PC-9 (cell line): Measurements from ENCODE around the gene ADGRB3. TPM values are rescaled to one million over a fixed set of nuclear protein-coding genes. Genes with fewer than 3 reads are reported as not detected.

Source experiments
- BruUV-seq: library from RNA; stranded (reverse); fragments of 400-500 nt; replicated peaks from 2 replicates; lab custom pipeline; 2021; lab: Mats Ljungman, UMichigan
- CTCF ChIA-PET: fragments of 300-600 bp; sonication (Branson Sonifier 250); formaldehyde crosslinking; loops from one replicate; lab custom pipeline; 2022; ENCODE audit warnings: antibody characterized with exemption; lab: Charles Lee
- POLR2A ChIA-PET: fragments of 300-600 bp; sonication (Branson Sonifier 250); formaldehyde crosslinking; loops from one replicate; lab custom pipeline; 2022; ENCODE audit warnings: antibody characterized with exemption; ENCODE audit not compliant: unreplicated experiment; lab: Charles Lee
- DNase-seq, 2 experiments: peaks; one replicate each; pipeline versions ENCODE4 v3.0.0 to v3.0.0-alpha.2; 2015 to 2022; ENCODE audit warnings: mixed read lengths in 1 of 2
- H2AFZ ChIP-seq: fragments of 200-600 bp; sonication (generic); 2 replicates; pipeline ENCODE4 v1.8.1; 2017; ENCODE audit warnings: antibody characterized with exemption
- H3F3A ChIP-seq: fragments of 200-600 bp; sonication (generic); 2 replicates; pipeline ENCODE4 v1.8.1; 2017; ENCODE audit warnings: antibody characterized with exemption, mild to moderate bottlenecking, low read depth; ENCODE audit not compliant: insufficient read depth
- H3K27ac ChIP-seq: fragments of 200-600 bp; sonication (generic); 2 replicates; pipeline ENCODE4 v1.6.1; 2016; ENCODE audit warnings: mixed run types
- H3K27me3 ChIP-seq: fragments of 200-600 bp; sonication (generic); 2 replicates; pipeline ENCODE4 v1.6.1; 2016; ENCODE audit warnings: low read depth, mixed run types; ENCODE audit not compliant: insufficient read depth
- H3K36me3 ChIP-seq: fragments of 200-600 bp; sonication (generic); 2 replicates; pipeline ENCODE4 v1.6.1; 2016; ENCODE audit warnings: low read depth, mixed run types
- H3K4me1 ChIP-seq: fragments of 200-600 bp; sonication (generic); replicated peaks from 2 replicates; pipeline ENCODE4 v1.6.1; 2016; ENCODE audit warnings: mixed run types; ENCODE audit not compliant: insufficient read depth
- H3K4me2 ChIP-seq: fragments of 200-600 bp; sonication (generic); 2 replicates; pipeline ENCODE4 v1.6.1; 2017; ENCODE audit warnings: mixed run types
- H3K4me3 ChIP-seq: fragments of 200-600 bp; sonication (generic); 2 replicates; pipeline ENCODE4 v1.6.1; 2016; ENCODE audit warnings: mixed run types
- H3K79me2 ChIP-seq: fragments of 200-600 bp; sonication (generic); 2 replicates; pipeline ENCODE4 v1.6.1; 2017; ENCODE audit warnings: low read depth, mixed run types
- H3K9me2 ChIP-seq: fragments of 200-600 bp; sonication (generic); 2 replicates; pipeline ENCODE4 v1.8.1; 2017; ENCODE audit warnings: mild to moderate bottlenecking; ENCODE audit not compliant: insufficient read depth
- H3K9me3 ChIP-seq: fragments of 200-600 bp; sonication (generic); 2 replicates; pipeline ENCODE4 v1.8.1; 2016; ENCODE audit warnings: low read depth; ENCODE audit not compliant: insufficient read depth
- H4K20me1 ChIP-seq: fragments of 200-600 bp; sonication (generic); 2 replicates; pipeline ENCODE4 v1.8.1; 2017; ENCODE audit not compliant: insufficient read depth
- EZH2 ChIP-seq: fragments of 200-600 bp; sonication (generic); IDR thresholded peaks from 2 replicates; pipeline ENCODE4 v1.8.0; 2017; ENCODE audit warnings: antibody characterized with exemption, low read depth
- intact Hi-C: fragments of 100-400 bp; cut with micrococcal nuclease; formaldehyde crosslinking; loops from one replicate; pipeline ENCODE4 v1.10.0; 2022; ENCODE audit not compliant: unreplicated experiment
- total RNA-seq: library from RNA; stranded (reverse); gene quantifications from 2 replicates; pipeline ENCODE4 v1.2.3, GENCODE V29; 2021
- TF ChIP-seq, protein P1 (sequence below): fragments of 200-600 bp; sonication (generic); conservative IDR thresholded peaks from 2 replicates; pipeline ENCODE4 v1.6.1; 2017; ENCODE audit warnings: mixed run types, antibody characterized with exemption, mild to moderate bottlenecking, moderate library complexity

The ADGRB3 gene
- total RNA-seq, 1 experiment from 2014 or later = not detected

DNA sequence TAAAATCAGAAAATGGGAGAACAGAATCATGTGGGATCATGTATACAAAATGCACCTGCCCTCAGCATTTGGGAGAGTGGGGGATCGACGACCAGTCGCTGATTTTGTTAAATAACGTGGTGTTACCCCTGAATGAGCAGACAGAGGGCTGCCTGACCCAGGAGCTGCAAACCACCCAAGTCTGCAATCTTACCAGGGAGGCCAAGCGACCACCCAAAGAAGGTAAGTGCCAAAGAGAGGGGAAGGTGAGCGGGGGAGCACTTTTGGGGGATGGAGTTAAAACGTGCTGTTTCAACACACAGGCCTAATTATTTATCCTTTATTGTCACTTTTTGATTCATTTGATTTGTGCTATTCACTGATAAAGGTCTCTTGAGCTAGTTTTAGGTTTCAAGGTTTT, 4.1 kb downstream of the ADGRB3 start:
- no peaks in the 10 kb centered on the region for H3K79me2 ChIP-seq
- no peak for DNase-seq
- ChIA-PET CTCF (no interaction called here), POLR2A (no interaction called here)
- no peak overlapping the region for H3K27ac ChIP-seq
- no peaks in the 10 kb centered on the region for H3F3A ChIP-seq
- H3K36me3 ChIP-seq = no peaks in the 10 kb centered on the region
- no peak overlapping the region for H3K4me2 ChIP-seq
- intact Hi-C loops = loop anchor here (2.0 to 5.0 kb wide), 3 partner anchors 330 to 1572 kb away; no protein-coding TSS in a partner anchor
- no peak overlapping the region for H2AFZ ChIP-seq
- no peaks in the 10 kb centered on the region for H3K4me1 ChIP-seq
- TF ChIP-seq EZH2 = no peak
- TF ChIP-seq, protein P1, sequence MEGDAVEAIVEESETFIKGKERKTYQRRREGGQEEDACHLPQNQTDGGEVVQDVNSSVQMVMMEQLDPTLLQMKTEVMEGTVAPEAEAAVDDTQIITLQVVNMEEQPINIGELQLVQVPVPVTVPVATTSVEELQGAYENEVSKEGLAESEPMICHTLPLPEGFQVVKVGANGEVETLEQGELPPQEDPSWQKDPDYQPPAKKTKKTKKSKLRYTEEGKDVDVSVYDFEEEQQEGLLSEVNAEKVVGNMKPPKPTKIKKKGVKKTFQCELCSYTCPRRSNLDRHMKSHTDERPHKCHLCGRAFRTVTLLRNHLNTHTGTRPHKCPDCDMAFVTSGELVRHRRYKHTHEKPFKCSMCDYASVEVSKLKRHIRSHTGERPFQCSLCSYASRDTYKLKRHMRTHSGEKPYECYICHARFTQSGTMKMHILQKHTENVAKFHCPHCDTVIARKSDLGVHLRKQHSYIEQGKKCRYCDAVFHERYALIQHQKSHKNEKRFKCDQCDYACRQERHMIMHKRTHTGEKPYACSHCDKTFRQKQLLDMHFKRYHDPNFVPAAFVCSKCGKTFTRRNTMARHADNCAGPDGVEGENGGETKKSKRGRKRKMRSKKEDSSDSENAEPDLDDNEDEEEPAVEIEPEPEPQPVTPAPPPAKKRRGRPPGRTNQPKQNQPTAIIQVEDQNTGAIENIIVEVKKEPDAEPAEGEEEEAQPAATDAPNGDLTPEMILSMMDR = no peak
- no peaks in the 10 kb centered on the region for H3K9me2 ChIP-seq
- peaks cover 9% of the 10 kb centered on the region; the same call in 1 of the 2 replicates for H3K27me3 ChIP-seq
- H3K4me3 ChIP-seq = no peak overlapping the region
- no TSS peak for BruUV-seq
- no peaks in the 10 kb centered on the region for H3K9me3 ChIP-seq
- H4K20me1 ChIP-seq = no peaks in the 10 kb centered on the region

DNA sequence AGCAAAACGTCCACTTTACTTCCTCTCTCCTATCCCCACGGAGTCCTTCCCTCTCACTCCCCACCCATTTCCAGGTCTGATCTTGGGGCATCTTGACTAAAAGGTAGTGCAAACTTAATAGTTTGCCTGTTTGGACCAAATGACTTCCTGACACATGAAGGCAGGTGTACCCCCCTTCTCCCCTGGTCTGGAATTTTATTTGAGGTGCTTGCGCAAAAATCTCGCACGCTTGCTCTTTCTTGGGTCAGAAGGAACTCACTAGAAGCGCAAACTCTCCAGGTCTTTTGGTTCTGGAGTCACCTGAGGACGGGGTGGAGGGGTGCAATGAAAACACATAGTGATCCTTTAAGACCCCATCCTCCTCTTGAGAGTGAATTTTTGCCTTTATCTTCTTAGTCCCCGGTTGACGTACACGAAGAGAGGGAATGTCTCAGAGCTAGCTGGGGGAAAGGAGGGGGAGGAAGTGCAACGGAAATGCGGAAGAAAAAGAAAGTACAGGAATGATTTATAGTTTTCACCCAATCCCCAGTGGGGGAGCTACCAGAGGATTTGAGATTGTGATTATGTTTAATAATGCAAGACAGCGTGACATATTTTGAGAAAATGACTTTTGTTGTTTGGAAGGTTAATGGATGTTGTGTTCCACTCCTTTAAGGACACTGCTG, 4.9 kb downstream of the ADGRB3 start:
- no peak for DNase-seq
- POLR2A ChIA-PET = no interaction called here
- H3K9me2 ChIP-seq = no peaks in the 10 kb centered on the region
- H3K27me3 ChIP-seq = peaks cover 4% of the 10 kb centered on the region; the same call in 1 of the 2 replicates
- H3K4me2 ChIP-seq = no peak overlapping the region
- BruUV-seq = no TSS peak
- H3K36me3 ChIP-seq = no peaks in the 10 kb centered on the region
- no peak overlapping the region for H3K4me3 ChIP-seq
- H4K20me1 ChIP-seq = no peaks in the 10 kb centered on the region
- no peaks in the 10 kb centered on the region for H3K4me1 ChIP-seq
- intact Hi-C loops = loop anchor here (2.0 to 5.0 kb wide), 3 partner anchors 329 to 1573 kb away; no protein-coding TSS in a partner anchor
- H3F3A ChIP-seq = no peaks in the 10 kb centered on the region
- CTCF ChIA-PET = no interaction called here
- no peak for TF ChIP-seq EZH2
- TF ChIP-seq, protein P1 = no peak
- no peak overlapping the region for H3K27ac ChIP-seq
- no peaks in the 10 kb centered on the region for H3K79me2 ChIP-seq
- no peak overlapping the region for H2AFZ ChIP-seq
- no peaks in the 10 kb centered on the region for H3K9me3 ChIP-seq

DNA sequence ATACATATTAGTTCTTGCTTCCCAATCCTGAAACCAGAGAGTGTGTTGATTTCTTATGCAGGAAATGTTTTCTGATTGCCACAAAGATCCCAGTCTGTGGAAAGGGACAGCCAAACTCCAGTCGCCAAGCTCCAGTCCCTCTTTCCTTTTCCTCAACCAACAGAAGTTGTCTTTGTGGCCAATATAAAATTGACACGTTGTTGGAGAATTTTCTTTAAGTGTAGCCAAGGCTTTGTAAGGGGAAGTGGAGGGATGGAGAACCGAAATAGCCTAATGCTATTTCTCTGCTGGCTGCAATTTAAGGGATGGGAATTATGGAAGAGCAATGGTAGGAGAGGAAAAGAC, 5.4 kb downstream of the ADGRB3 start:
- no peak for DNase-seq
- intact Hi-C loops = no loop called here
- BruUV-seq = no TSS peak
- TF ChIP-seq, protein P1 = no peak
- no peak for TF ChIP-seq EZH2
- Histone ChIP-seq H3K27me3 (peaks cover 4% of the 10 kb centered on the region; the same call in 1 of the 2 replicates), H4K20me1 (no peaks in the 10 kb centered on the region), H3K4me1 (no peaks in the 10 kb centered on the region), H3K4me2 (no peak overlapping the region), H3F3A (no peaks in the 10 kb centered on the region), H3K9me2 (no peaks in the 10 kb centered on the region), H3K9me3 (no peaks in the 10 kb centered on the region), H3K27ac (no peak overlapping the region), H3K79me2 (no peaks in the 10 kb centered on the region), H3K4me3 (no peak overlapping the region), H3K36me3 (no peaks in the 10 kb centered on the region), H2AFZ (no peak overlapping the region)
- POLR2A ChIA-PET = no interaction called here
- CTCF ChIA-PET = no interaction called here
